Naive thymus-derived CD4-positive, alpha-beta T cell (primary cell): Measurements from ENCODE around the gene ADAD2. TPM values are rescaled to one million over a fixed set of nuclear protein-coding genes. Genes with fewer than 3 reads are reported as not detected.
A peak's percentile ranks its signal among the peaks of the same experiment; 100 is the strongest.

Source experiments
- ATAC-seq: fragments of 150-1000 bp; cut with Tn5 transposase; 2 replicates; pipeline ENCODE4 v1.10.0; 2021; ENCODE audit warnings: mild to moderate bottlenecking, moderate library complexity
- CTCF ChIA-PET: fragments of 350-600 bp; sonication (Branson Sonifier 250); formaldehyde crosslinking; loops from one replicate; lab custom pipeline; 2021; ENCODE audit warnings: antibody characterized with exemption; lab: Charles Lee
- POLR2A ChIA-PET: fragments of 350-600 bp; sonication (Branson Sonifier 250); formaldehyde crosslinking; loops from one replicate; lab custom pipeline; 2021; ENCODE audit warnings: antibody characterized with exemption, inconsistent platforms; lab: Charles Lee
- DNase-seq, 9 donors: peaks; one replicate each; pipeline versions ENCODE4 v3.0.0 to v3.0.0-alpha.2; 2020 to 2022; ENCODE audit warnings: mixed read lengths in 1 of 9
- H3K27ac ChIP-seq: one replicate; pipeline ENCODE4 v1.7.0; 2013; ENCODE audit warnings: mild to moderate bottlenecking, low read depth, low read length, moderate library complexity
- H3K27me3 ChIP-seq, 2 donors: one replicate each; pipeline ENCODE4 v1.7.0; 2013; ENCODE audit warnings: low read length in 2 of 2, mild to moderate bottlenecking in 2 of 2, moderate library complexity in 2 of 2; ENCODE audit not compliant: control insufficient read depth in 2 of 2, insufficient read depth in 2 of 2
- H3K36me3 ChIP-seq, 3 experiments: 1 replicate in 2 of 3; 2 replicates in 1 of 3; pipeline ENCODE4 v1.7.0; 2013; ENCODE audit warnings: low read length in 3 of 3, mild to moderate bottlenecking in 3 of 3, moderate library complexity in 1 of 3; ENCODE audit not compliant: insufficient read depth in 3 of 3, control insufficient read depth in 2 of 3
- H3K4me1 ChIP-seq, 2 donors: one replicate each; pipeline ENCODE4 v1.7.0; 2013; ENCODE audit warnings: low read length in 2 of 2, mild to moderate bottlenecking in 2 of 2, moderate library complexity in 1 of 2; ENCODE audit not compliant: control insufficient read depth in 2 of 2, insufficient read depth in 2 of 2
- H3K4me3 ChIP-seq: 2 replicates; pipeline ENCODE4 v1.7.0; 2013; ENCODE audit warnings: mild to moderate bottlenecking, low read length
- H3K9me3 ChIP-seq, 3 experiments: 1 replicate in 2 of 3; 2 replicates in 1 of 3; pipeline ENCODE4 v1.7.0; 2013; ENCODE audit warnings: low read length in 3 of 3; ENCODE audit not compliant: control insufficient read depth in 2 of 3
- H3K27ac Mint-ChIP-seq, 9 donors: one replicate each; pipeline ENCODE4 v1.8.0; 2020 to 2022; ENCODE audit warnings: mixed read lengths in 9 of 9, mild to moderate bottlenecking in 8 of 9, moderate library complexity in 5 of 9, inconsistent platforms in 2 of 9
- H3K27me3 Mint-ChIP-seq, 5 donors: one replicate each; pipeline ENCODE4 v1.8.0; 2021 to 2022; ENCODE audit warnings: mixed read lengths in 5 of 5, mild to moderate bottlenecking in 1 of 5
- H3K36me3 Mint-ChIP-seq, 5 donors: one replicate each; pipeline ENCODE4 v1.8.0; 2020 to 2022; ENCODE audit warnings: mixed read lengths in 5 of 5, mild to moderate bottlenecking in 3 of 5, inconsistent platforms in 1 of 5
- H3K4me1 Mint-ChIP-seq, 7 donors: one replicate each; pipeline ENCODE4 v1.8.0; 2020 to 2022; ENCODE audit warnings: mixed read lengths in 7 of 7, mild to moderate bottlenecking in 3 of 7, inconsistent platforms in 1 of 7
- H3K4me3 Mint-ChIP-seq, 10 donors: one replicate each; pipeline ENCODE4 v1.8.0; 2020 to 2022; ENCODE audit warnings: mild to moderate bottlenecking in 10 of 10, mixed read lengths in 10 of 10, moderate library complexity in 6 of 10, inconsistent platforms in 2 of 10
- H3K9me3 Mint-ChIP-seq, 11 donors: one replicate each; pipeline ENCODE4 v1.8.0; 2020 to 2022; ENCODE audit warnings: mixed read lengths in 11 of 11, mild to moderate bottlenecking in 4 of 11, inconsistent platforms in 1 of 11, moderate library complexity in 1 of 11
- intact Hi-C, 2 donors: fragments of 100-400 bp; cut with micrococcal nuclease; formaldehyde crosslinking; loops; one replicate each; pipeline ENCODE4 v1.15.1; 2023
- polyA plus RNA-seq, 2 donors: library from polyadenylated mRNA; unstranded; fragments of 300-500 nt; fragmentation: Illumina TruSeq; gene quantifications; one replicate each; pipeline ENCODE4 v1.2.3, GENCODE V29; 2021
- total RNA-seq, 6 experiments: library from RNA in 5 of 6; stranded (reverse) in 5 of 6; gene quantifications; 1 replicate in 5 of 6; 2 replicates in 1 of 6; pipeline ENCODE4 v1.2.3 and lab custom pipeline; 2021 to 2026

The ADAD2 gene
- total and polyA plus RNA-seq, 7 experiments from 2014 or later = 0.11 to 0.16 TPM; not detected in 5

GRCh38 chr16:84161037-84161436, 29.9 kb upstream of the ADAD2 start:
- no peaks in the 10 kb centered on the region for H3K4me1 Mint-ChIP-seq
- ATAC-seq (no peak), DNase-seq (no peak)
- CTCF ChIA-PET = no interaction called here
- intact Hi-C loops = no loop called here
- H3K4me3 Mint-ChIP-seq = no peak overlapping the region
- peaks cover 11 to 52% (median 26%) of the 10 kb centered on the region in 5 donors for H3K27me3 Mint-ChIP-seq
- no peaks in the 10 kb centered on the region for H3K27me3 ChIP-seq
- H3K9me3 ChIP-seq = no peaks in the 10 kb centered on the region
- H3K4me3 ChIP-seq = no peak overlapping the region
- no peaks in the 10 kb centered on the region for H3K36me3 ChIP-seq
- no peak overlapping the region for H3K27ac Mint-ChIP-seq
- no peaks in the 10 kb centered on the region for H3K36me3 Mint-ChIP-seq
- H3K9me3 Mint-ChIP-seq = no peaks in the 10 kb centered on the region
- no peaks in the 10 kb centered on the region for H3K4me1 ChIP-seq
- POLR2A ChIA-PET = no interaction called here
- H3K27ac ChIP-seq = no peak overlapping the region

- no peak overlapping the region for H3K27ac ChIP-seq
- H3K27me3 Mint-ChIP-seq = peaks cover 11 to 50% (median 23%) of the 10 kb centered on the region in 5 donors
- H3K4me3 ChIP-seq = no peak overlapping the region
- no peak for DNase-seq
- no peaks in the 10 kb centered on the region for H3K9me3 Mint-ChIP-seq
- ATAC-seq = no peak
- no peaks in the 10 kb centered on the region for H3K36me3 ChIP-seq
- H3K27ac Mint-ChIP-seq = no peak overlapping the region
- ChIA-PET CTCF (no interaction called here), POLR2A (no interaction called here)
- H3K27me3 ChIP-seq = no peaks in the 10 kb centered on the region
- H3K4me1 ChIP-seq = no peaks in the 10 kb centered on the region
- H3K9me3 ChIP-seq = no peaks in the 10 kb centered on the region
- no peaks in the 10 kb centered on the region for H3K4me1 Mint-ChIP-seq
- intact Hi-C loops = no loop called here
- no peaks in the 10 kb centered on the region for H3K36me3 Mint-ChIP-seq
- H3K4me3 Mint-ChIP-seq = no peak overlapping the region
Observed at GRCh38 chr16:84161801-84162200, 29.2 kb upstream of the ADAD2 start.

- Histone ChIP-seq H3K27ac (no peak overlapping the region), H3K4me3 (no peak overlapping the region), H3K4me1 (no peaks in the 10 kb centered on the region), H3K27me3 (no peaks in the 10 kb centered on the region), H3K9me3 (no peaks in the 10 kb centered on the region), H3K36me3 (no peaks in the 10 kb centered on the region)
- no peaks in the 10 kb centered on the region for H3K4me1 Mint-ChIP-seq
- DNase-seq (no peak), ATAC-seq (no peak)
- CTCF ChIA-PET = no interaction called here
- H3K27me3 Mint-ChIP-seq = peaks cover 7 to 30% (median 21%) of the 10 kb centered on the region in 5 donors
- peak overlapping the region in 1 of 9 donors; percentile 19 for H3K27ac Mint-ChIP-seq
- no peaks in the 10 kb centered on the region for H3K36me3 Mint-ChIP-seq
- POLR2A ChIA-PET = no interaction called here
- no peak overlapping the region for H3K4me3 Mint-ChIP-seq
- intact Hi-C loops = no loop called here
- no peaks in the 10 kb centered on the region for H3K9me3 Mint-ChIP-seq
Observed at GRCh38 chr16:84165746-84166145, 25.2 kb upstream of the ADAD2 start.

GRCh38 chr16:84166796-84167695, 23.9 kb upstream of the ADAD2 start:
- Histone ChIP-seq H3K36me3 (no peaks in the 10 kb centered on the region), H3K9me3 (no peaks in the 10 kb centered on the region), H3K27ac (no peak overlapping the region), H3K4me1 (no peaks in the 10 kb centered on the region), H3K4me3 (no peak overlapping the region), H3K27me3 (no peaks in the 10 kb centered on the region)
- intact Hi-C loops = no loop called here
- H3K36me3 Mint-ChIP-seq = no peaks in the 10 kb centered on the region
- no peaks in the 10 kb centered on the region for H3K9me3 Mint-ChIP-seq
- ChIA-PET POLR2A (no interaction called here), CTCF (no interaction called here)
- DNase-seq (no peak), ATAC-seq (no peak)
- no peak overlapping the region for H3K27ac Mint-ChIP-seq
- no peaks in the 10 kb centered on the region for H3K4me1 Mint-ChIP-seq
- H3K4me3 Mint-ChIP-seq = no peak overlapping the region
- peaks cover 10 to 25% (median 15%) of the 10 kb centered on the region in 5 donors for H3K27me3 Mint-ChIP-seq

GRCh38 chr16:84169765-84170310, 21.1 kb upstream of the ADAD2 start:
- Mint-ChIP-seq H3K27me3 (peaks cover 11 to 19% (median 11%) of the 10 kb centered on the region in 5 donors), H3K36me3 (no peaks in the 10 kb centered on the region), H3K4me1 (no peaks in the 10 kb centered on the region), H3K9me3 (no peaks in the 10 kb centered on the region), H3K4me3 (no peak overlapping the region), H3K27ac (no peak overlapping the region)
- Histone ChIP-seq H3K36me3 (no peaks in the 10 kb centered on the region), H3K4me3 (no peak overlapping the region), H3K27me3 (no peaks in the 10 kb centered on the region), H3K4me1 (no peaks in the 10 kb centered on the region), H3K9me3 (no peaks in the 10 kb centered on the region), H3K27ac (no peak overlapping the region)
- POLR2A ChIA-PET = no interaction called here
- CTCF ChIA-PET = interaction anchor here (1.1 kb wide), 1 partner anchor 80 kb away, joined by 3 read pairs; no protein-coding TSS in a partner anchor
- intact Hi-C loops = no loop called here
- no peak for DNase-seq
- no peak for ATAC-seq

GRCh38 chr16:84174396-84174795, 16.6 kb upstream of the ADAD2 start:
- Mint-ChIP-seq H3K4me1 (peaks cover 4 to 6% (median 6%) of the 10 kb centered on the region in 7 donors), H3K9me3 (no peaks in the 10 kb centered on the region), H3K4me3 (no peak overlapping the region), H3K27ac (no peak overlapping the region), H3K27me3 (peaks cover 0 to 11% (median 6%) of the 10 kb centered on the region in 5 donors), H3K36me3 (no peaks in the 10 kb centered on the region)
- Histone ChIP-seq H3K4me3 (no peak overlapping the region), H3K27ac (no peak overlapping the region), H3K9me3 (no peaks in the 10 kb centered on the region), H3K36me3 (peaks cover 0 to 18% (median 0%) of the 10 kb centered on the region in 3 experiments), H3K4me1 (no peaks in the 10 kb centered on the region), H3K27me3 (no peaks in the 10 kb centered on the region)
- POLR2A ChIA-PET = no interaction called here
- DNase-seq = no peak
- ATAC-seq = no peak
- CTCF ChIA-PET = interaction anchor here (1.5 to 2.8 kb wide), 4 partner anchors 11 to 217 kb away, joined by 4 to 12 read pairs (median 8); no protein-coding TSS in a partner anchor
- intact Hi-C loops = no loop called here
